DMS53 treated with DMSO at 0.1 percent for 48 hours (cell line): ENCODE data around the gene AGFG1.

Experiments used
- DNase-seq: peaks from one replicate; lab custom pipeline; 2025; ENCODE audit not compliant: unreplicated experiment; lab: John Stamatoyannopoulos, UW

The AGFG1 gene, protein sequence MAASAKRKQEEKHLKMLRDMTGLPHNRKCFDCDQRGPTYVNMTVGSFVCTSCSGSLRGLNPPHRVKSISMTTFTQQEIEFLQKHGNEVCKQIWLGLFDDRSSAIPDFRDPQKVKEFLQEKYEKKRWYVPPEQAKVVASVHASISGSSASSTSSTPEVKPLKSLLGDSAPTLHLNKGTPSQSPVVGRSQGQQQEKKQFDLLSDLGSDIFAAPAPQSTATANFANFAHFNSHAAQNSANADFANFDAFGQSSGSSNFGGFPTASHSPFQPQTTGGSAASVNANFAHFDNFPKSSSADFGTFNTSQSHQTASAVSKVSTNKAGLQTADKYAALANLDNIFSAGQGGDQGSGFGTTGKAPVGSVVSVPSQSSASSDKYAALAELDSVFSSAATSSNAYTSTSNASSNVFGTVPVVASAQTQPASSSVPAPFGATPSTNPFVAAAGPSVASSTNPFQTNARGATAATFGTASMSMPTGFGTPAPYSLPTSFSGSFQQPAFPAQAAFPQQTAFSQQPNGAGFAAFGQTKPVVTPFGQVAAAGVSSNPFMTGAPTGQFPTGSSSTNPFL

DNA sequence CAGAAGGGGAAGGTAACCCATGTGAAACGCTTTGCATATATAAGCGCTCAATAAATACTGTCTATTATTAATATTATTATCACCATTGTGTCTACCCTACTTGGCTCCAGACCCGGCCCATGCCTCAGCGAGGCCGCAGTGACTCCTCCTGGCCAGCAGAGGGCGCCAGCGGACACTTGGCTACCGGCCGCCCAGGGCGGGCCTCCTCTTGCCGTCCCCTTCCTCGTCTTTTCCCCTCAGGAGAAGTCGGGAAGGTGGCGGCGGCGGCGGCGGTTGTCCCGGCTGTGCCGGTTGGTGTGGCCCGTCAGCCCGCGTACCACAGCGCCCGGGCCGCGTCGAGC, at the start of gene AGFG1:
TSS of gene AGFG1 (plus strand) at position 233 of the 341 bp plus-strand sequence. CDS start 266 bp downstream, outside the sequence.
- peak; percentile 37 for DNase-seq

DNA sequence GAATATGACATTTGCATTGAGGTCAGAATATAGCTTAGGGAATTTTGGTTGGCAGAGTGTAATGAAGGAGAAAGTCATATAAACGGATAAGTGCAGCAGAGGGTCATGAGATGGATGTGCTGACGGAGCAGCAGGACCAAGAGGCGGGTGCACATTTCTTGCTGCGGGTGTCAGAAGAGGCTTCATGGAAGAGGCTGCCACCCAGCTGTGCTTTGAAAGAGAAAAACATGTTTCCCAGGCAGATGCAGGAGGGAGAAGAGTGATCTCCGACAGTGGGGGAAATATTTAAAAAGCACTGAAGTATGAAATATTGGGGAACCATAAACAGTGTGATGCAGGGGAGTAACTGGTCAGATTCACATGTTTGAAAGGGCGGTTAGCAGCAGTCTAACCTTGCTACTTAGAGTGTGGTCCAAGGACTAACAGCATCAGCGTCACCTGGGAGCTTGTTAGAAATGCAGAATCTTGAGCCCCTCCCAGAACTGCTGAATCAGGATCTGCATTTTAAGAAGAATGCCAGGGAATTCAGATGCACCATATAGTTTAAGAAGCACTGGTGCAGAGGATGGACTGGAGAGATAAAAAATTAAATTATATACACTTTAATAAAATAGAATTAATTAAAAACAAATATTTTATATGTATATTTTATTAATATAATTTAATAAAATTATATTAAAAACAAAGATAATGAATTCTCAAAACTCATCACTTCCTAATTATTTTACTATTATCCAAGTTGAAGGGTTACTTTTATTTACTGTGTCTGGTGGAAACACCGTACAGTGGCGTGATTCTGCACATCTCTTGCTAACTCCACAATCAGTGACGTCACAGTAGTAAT, 48.1 kb upstream of the AGFG1 start:
- DNase-seq = no peak

DNA sequence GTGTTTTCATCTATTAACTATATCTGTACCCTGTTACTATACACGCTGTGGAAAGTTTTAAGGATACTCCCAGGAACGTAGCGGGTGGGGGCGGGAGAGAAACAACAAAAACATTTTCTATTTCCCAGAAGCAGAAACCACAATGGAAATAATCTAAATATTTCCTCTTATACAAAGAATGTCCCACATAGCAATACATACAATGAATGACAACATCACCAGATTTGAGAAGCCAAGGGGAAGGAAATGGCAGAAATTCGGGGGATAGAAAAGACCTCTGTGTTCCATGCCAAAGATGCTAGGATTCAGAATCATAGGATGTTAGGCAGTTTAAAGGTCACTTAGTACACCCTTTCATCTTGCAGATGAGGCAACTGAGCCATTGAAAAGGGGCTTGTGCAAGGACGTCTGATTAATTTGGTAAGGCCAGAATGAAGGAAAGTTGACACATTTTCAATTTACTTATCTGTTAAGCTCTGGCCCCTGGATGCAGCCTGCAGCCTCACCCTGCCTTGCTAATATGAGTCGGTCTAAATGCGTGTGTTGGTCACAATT, 43.1 kb upstream of the AGFG1 start:
- no peak for DNase-seq

DNA sequence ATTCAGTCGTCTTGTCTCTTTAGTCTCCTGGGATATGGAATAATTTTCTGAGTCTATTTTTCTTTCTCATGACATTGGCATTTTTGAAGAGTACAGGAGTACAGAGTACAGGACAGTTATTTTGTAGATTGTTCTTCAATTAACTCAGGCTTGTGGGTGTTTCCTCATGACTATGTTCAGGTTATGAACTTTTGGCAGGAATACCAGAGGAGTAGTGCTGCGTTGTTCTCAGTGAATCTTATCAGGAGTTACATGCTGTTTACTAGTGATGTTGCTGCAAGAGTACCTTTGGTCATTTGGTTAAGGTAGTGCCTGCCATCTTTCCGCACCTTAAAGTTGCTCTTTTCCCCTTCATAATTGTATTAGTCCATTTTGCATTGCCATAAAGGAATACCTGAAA, 41.3 kb upstream of the AGFG1 start:
- DNase-seq = no peak

DNA sequence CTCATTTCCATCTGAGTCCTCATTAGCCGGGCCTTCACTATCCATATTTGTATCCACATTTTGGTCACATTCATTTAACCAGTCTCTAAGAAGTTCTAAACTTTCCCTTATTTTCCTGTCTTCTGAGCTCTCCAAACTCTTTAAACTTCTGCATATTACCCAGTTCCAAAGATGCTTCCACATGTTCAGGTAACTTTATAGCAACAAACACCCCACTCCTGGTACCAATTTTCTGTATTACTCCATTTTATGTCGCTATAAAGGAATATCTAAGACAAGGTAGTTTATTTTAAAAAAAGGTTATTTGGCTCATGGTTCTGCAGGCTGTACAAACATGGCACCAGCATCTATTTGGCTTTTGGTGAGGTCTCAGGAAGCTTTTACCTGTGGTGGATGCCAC, 38.8 kb upstream of the AGFG1 start:
- DNase-seq = no peak

DNA sequence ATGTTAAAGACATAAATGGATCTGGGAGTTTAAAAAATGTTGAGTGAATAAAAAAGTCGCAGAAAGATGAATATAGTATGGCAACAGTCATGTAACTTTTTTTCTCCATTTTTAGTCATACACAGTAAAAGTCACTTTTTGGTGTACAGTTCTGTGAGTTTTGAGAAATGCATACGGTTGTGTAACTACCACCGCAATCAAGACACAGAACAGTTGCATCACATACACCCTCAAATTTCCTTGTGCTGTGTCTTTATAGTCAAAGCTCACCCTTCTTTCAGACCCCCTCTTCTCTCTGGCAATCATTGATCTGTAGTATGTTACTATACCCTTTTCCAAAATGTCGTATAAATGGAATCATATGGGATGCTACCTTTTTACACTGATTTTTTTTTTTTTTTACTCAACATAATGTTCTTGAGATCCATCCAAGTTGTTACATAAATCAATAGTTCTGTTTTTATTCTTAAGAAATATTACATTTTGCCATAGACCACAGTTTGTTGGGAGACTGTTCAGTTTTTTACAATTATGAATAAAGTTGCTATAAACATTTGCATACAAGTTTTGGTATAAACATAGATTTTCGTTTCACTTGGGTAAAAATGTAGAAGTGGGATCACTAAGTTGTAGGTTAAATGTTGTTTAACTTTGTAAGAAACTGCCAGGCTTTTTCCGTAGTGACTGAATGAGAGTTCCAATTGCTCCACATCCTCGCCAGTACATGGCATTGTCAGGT, 35.4 kb upstream of the AGFG1 start:
- no peak for DNase-seq

DNA sequence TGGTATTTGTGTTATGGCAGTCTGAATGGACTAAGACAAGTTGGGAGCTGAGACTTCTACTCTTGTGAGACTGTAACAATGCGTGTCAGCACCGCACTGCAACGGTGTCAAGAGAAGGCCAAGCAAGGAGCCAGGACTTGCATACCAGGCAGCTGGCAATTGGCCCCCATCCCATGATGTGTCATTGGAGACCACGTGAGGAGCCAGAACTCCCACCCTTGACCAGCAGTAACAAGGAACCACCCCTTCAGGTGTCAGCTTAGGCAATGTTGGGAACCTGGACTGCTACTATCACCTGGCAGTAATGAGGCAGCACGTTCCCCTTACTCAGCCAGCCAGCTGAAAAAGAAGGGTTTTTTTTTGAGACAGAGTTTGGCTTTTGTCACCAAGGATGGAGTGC, 32.7 kb upstream of the AGFG1 start:
- no peak for DNase-seq

DNA sequence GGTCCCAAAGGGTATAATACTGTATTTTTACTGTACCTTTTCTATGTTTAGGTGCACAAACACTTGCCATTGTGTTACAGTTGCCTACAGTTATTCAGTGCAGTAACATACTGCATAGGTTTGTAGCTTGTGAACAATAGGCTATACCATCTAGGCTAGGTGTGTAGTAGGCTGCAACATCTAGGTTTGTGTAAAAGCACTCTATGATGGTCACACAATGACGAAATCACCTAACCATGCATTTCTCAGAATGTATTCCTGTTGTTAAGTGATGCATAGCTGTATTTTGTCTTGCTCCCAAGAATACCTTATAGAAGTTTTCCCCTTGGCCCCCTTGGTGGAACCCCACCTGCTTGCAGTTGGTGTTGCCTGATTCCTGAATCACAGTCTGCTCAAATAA, 29.3 kb upstream of the AGFG1 start:
- DNase-seq = no peak

DNA sequence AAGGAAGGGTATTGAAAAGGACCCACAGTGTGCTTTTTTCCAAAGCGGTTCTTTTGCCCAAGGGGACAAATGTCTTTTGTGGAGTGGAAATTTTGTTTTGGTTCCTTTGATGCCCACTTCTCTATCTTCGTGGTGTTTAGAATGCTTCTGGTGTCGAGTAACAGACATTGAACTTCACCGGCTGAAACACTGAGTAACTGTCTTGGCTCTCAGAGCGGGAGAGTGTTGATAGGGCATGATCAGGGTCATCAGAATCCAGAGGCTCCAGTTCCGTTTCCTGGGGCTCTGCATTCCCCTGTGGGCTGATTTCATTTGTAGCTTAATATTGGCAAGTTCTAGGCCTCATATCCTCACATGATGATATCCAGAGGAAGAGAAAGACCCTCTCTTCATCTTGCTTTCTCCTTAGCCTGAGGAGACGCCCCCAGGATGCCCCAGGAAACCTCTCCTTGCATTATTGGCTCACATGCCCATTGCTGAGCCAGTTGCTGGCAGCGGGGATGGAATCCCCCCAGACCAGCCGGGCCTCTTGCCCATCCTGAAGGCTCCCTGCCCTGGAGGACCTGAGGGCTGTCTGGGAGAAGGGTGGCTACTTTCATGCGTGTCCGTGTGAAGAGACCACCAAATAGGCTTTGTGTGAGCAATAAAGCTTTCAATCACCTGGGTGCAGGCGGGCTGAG, 27.9 kb upstream of the AGFG1 start:
- no peak for DNase-seq

DNA sequence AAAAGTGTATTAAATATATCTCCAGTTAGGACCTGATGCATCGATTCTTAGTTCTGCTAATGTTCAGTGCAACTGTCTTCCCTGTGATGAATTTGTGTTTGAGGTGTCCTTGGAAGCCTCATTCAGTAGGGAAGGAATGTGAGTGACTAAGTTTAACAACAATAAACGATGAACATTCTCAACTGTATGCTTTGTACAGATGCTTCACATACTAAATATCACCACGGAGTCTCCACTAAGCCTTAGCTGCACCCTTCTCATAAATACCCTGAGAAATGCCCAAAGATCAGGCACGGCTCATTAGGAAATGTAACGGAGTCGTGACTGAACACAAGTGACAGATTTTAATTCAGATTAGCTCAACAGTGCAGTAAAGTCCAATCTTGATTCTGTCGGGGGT, 24.4 kb upstream of the AGFG1 start:
- no peak for DNase-seq

DNA sequence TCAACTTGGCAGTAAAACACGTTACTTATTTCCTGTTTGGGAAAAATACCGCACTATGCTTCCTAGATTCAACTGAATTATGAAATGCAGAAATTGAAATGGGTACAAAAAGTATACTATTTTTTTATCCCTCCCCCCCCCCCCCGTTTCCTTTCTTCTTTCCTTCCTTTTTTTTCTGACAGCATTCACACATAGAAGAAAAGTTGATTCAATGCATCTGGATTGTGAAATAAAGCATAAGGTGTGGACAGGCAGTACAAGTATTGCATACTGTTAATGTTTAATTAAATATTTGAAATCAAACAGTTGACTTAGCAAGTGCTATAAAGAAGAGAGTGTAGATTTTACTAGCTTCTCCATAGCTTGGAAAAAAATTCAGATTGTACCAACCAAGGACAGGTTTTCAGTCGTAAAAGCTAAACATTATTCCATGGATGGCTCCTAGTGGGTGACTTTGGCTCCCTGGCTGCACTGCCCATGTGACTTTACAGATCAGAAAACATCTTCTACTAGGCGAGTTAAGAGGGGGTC, 21.6 kb upstream of the AGFG1 start:
- DNase-seq = no peak

DNA sequence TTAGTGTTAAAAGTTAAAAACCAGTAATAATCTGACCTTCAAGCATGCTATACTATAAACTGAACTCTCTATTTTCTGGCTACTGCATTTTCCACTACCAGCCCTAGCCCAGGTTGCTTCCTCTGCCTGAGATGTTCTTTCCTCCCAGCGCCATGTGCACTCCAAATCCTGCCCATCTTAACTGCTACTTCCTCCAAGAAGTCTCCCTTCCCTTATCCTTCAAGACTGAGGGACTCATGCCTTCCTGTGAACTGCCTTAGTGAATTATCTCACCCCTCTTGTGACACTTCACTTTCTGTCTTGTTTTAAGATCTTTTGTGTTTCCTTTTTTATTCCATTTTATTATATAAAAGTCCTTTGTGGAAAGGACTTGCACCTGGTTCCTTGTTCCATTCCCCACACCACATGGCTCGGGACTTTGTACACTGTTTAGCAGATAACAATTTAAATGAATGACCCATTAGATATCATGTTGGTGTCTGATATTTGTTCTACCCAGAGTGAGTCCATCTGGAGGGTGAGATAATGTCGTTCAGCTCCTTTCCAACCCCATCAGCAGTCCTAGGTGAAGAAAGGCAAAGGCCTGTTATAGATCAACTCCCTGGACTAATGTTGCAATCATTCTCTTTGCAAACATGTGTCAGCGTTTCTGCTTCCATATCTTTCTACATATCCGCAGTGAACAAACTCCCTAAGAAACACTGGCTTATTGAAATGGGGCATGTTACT, 20.9 kb upstream of the AGFG1 start:
- no peak for DNase-seq

DNA sequence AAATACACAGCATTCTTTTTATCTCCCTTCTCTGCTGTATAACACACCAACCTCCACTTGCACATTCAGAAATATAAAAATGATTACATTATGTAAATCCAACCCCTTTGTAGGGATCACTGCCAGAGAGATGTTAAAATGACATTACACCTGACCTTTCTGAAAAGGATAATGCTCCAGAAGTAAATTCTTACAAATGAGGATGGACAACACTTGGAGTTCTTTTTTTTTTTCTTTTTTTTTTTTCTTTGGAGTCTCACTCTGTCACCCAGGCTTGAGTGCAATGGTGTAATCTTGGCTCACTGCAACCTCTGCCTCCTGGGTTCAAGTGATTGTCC, 20.3 kb upstream of the AGFG1 start:
- DNase-seq = no peak

DNA sequence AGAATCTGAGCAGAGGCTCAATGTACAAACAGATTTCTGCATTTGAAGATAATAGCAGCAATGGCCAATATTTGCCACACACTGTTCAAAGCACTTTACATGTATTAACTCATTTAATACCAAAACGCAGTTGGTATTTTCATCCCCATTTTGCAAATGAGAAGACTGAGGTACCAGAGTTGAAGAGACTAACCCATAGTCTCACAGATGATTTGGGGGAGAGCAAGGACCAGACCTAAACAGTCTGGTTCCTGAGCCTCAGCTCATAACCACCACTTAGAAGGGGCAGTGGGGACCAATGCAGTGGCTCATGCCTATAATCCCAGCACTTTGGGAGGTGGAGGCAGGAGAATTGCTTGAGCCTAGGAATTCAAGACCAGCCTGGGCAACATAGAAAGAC, 18.1 kb upstream of the AGFG1 start:
- no peak for DNase-seq

DNA sequence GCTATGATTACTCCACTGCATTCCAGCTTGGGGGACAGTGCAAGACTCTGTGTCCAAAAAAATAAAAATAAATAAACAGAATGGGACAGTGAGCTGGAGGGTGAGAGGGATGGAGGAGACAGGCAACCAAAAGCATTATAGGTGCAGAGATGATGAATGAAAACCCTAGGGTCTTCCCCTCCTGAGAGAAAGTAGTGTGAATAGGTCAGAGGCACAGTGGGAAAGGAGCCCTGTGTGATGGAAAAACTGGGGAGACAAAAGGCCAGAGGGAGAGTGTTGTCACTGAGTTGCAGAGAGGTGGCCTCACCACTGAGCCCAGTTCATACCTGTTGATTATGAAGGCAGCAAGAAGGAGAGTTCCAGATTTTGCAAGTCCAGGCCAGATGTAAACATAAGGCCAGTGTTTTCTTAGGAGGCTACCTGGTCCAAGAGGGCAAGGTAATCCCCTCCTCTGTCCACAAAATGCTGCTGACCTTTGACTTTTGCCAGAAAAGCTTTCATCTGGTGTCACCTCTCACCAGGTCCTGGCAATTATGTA, 17.6 kb upstream of the AGFG1 start:
- DNase-seq = no peak

DNA sequence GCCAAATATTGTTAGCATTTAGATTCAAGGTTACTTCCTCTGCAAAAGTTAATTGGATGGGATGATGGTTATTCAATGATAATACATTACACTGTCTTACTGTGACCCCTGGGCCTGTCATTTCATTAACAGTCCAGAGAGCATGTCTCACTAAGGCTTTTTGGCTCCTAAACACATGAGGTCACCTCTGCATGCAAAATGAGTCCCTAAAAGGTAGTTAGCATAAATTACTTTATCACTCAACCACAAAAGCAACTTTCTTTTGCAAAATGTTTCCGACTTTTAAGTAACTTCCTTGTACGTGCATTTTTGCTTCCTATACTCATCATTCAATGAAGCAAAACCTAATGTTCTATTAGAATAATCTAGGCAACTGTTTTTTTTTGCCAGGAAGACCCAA, 16.8 kb upstream of the AGFG1 start:
- no peak for DNase-seq

DNA sequence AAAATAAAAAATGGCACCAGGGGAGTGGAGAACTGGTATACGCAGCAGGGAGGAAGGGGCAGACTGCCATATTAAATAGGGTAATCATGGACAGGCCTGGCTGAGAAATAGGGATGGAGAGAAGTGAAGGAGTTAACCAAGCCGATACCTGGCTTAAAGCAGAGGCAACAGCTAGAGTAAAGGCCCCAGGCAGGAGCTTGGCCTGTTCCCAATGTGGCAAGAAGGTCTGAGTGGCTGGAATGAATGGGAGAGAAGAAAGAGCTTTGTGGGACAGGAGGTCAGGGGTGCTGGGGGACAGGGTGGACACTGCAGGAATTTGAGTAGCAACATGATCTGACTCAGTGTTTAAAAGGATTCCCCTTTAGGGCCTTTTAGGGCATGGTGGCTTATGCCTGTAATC, 15.9 kb upstream of the AGFG1 start:
- no peak for DNase-seq

DNA sequence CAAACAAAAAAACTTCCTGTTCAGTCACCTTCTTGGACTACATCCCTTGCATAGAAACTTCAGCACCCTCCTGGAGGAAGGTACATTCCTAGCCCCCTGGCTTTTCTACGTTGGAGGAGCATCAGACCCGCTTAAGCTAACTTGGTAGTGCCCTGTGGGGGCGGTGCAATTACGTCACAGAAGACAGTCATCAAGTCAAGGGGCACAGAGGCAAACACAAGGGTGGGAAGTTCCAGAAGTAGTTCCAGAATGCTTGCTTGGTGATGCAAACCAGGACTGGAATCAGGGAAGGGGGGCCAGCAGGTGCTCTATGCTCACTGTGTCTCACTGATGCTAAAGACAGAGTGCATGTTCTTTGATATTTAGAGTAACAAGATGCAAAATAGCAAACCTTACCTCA, 15.2 kb upstream of the AGFG1 start:
- DNase-seq = no peak

DNA sequence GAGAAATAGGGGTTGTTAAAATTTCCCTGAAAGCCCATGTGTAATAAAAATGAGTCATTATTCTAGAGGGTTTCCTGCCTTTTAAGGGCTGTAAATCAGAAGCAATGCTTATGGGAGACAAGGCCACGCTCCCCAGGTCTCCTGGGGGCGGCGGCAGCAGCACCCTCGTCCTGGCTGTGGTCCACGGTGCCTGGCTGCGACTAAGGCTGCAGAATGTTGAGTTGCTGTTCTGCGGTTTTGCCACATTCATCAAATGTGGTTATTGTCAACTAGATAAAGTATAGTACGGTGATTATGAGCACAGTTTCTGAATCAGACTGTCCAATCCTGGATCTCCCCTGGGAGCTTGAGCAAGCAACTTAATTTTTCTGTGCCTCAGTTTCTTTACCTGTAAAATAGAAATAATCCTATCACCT, 11.9 kb upstream of the AGFG1 start:
- DNase-seq = no peak

DNA sequence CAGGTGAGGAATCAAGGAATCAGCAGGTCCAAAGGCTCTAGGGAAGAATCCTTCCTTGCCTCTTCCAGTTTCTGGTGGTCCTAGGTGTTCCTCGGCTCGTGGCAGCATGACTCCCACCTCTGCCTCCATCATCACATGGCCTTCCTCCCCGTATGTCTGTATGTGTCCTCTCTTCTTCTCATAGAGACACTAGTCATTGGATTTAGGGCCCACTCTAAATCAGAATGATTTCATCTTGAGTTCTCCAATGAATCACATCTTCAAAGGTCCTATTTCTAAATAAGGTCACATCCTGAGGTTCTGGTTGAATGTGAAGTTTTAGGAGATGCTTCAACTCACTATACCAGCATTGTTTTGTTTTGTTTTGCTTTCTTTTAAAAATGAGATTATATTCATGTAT, 11.1 kb upstream of the AGFG1 start:
- no peak for DNase-seq
